HCEC 1CT (cell line): ENCODE results near the gene DPY19L3.
"Not testable (repeated sequence)": the region's sequence is repeated elsewhere in the genome, so short reads cannot be mapped to it uniquely, and the experiment has no call there.

Experiments
- DNase-seq: peaks from one replicate; pipeline ENCODE4 v3.0.0-alpha.2; 2017

The DPY19L3 gene

DNA sequence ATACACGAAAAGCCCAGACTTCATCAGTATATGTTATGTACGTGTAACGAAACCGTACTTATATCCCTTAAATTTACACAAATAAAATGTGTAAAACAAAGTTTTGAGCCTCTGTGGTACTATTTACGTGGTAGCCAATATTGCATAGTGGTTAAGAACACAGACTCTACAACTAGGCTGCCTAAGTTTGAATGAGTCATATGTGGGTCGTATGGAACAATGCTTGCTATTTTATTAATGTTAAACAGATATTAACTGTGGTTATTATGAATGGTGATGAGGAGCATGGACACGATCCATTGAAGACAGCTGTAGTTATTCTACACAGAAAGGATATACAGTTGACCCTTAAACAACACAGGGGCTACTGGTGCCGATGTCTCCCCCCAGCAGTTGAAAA, 42.5 kb downstream of the DPY19L3 start:
- DNase-seq, result no peak

DNA sequence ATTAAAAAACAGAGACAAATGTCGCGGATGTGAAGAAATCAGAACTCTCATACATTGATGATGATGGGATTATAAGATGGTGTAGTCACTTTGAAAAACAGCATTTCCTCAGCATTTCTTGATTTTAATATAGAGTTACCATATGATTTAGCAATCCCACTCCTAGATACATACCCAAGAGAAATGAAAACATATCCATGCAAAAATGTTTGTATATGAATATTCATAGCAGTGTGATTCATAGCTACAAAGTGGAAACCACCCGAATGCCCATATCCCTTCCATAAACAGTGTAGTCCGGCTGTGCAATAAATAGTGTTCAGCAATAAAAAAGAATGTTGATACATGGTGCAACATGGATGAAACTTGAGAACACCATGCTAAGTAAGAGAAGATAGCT, 44.6 kb downstream of the DPY19L3 start:
- peak; percentile 51 for DNase-seq

DNA sequence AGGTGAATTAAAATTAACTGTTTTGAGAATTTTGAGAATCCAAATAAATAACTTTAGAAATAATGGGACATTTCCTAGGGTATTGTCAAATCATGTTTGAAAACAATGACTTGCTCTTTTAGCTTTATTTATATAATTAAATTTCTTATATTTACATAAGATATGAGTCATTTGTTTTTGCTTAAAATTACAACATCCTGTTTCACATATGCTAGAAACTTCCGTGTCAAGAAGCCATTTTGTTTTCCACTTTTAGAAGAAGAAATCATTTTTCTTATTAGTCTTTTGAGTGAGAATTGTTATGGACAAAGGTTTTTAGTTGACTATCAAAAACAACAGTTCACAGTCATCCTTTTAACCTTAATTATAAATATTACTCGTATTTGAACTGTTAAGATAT, 48.2 kb downstream of the DPY19L3 start:
- DNase-seq, result peak; percentile 53

DNA sequence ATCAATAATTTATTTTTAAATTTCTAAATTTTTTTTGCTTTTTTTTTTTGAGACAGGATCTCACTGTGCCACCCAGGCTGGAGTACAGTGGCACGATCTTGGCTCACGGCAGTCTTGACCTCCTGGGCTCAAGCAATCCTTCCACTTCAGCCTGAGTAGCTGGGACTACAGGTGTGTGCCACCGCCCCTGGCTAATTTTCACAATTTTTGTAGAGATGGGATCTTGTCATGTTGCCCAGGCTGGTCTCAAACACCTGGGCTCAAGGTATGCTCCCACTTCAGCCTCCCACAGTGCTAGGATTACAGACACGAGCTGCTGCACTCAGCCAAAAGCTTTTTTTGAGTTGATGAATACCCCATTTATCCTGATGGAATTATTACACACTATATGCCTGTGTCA, 50.8 kb downstream of the DPY19L3 start:
- no peak for DNase-seq

DNA sequence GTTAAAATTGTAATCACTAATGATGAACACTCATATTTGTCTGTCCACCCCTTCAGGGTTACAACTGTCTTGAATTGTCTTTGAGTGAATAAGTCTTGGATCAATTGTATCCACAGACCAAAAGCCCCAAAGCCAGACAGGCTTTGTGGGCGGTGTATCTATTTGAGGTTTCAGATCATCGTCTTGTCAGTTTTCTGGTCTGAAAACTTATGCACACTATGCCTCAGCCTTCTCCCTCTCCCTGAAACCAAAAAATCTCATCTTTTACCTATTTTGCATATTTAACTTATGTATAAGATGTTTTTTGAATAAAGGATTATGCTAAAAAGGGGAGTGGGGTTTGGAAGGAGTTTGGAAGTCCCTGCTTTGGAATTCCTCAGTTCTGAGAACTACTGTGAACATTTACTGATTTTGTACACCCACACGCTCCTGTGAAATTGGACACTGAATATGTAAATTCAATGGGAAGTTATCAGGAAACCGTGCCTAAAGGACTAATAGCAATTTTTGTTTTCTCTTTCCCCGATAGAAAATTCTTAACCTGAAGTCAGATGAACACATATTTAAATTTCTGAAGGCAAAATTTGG, 52.1 kb downstream of the DPY19L3 start:
- no peak for DNase-seq

DNA sequence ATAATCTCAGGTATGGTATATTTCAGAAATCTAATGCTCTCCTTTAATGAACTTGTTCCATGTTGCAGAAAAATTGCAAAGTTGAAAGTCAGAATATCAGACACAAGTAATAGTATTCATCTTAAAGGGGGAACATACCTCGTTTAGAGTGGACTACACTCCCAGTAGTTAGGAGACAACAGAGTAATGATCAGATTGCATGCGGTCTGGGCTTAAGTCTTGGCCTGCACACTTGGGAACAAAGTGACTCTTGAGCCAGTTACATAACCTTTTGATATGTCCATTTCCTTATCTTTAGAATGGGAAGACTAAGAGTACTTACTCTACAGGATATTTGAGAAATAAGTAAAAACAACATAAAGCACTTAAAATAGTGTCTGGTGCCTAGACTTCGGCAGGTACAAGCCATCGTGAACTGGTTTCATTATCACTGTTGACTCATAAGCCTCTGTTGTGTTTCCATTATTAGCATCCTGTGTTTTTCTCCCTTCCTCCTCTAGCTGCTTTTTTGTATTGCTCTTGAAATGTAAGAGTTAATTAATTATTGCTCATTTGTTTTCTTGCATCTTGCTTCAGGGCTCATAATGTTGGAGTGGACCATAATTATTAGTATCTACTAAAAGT, 53.0 kb downstream of the DPY19L3 start:
- DNase-seq, result no peak

DNA sequence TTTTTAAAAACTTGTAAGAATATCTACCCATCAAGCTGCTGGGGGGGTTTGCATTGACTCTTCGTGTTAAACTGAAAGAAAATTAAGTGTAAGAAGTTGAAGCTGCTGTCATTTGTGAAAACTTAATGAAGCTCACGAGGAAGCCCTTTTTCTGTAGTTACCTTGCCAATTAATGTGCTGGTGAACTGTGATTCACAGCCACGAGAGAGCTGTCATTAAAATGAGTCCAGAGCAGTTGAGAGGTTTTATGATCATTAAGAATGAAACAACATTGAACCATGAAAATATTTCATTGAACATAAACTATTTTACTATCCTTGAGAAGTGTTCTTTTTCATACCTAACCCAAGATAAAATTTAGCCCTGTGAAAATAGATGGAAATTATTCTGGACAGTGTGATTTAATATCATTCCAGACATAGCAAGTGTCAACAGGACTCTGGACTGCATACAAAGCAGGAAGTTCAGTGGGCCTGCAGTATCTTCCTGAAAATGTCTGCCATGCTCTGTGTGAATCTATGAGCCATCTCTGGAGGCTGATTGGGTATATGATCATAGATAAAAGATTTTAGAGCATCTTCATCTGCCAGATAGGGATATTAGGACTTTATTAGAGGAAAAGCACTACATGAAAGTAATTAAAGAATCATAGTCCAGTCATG, 53.8 kb downstream of the DPY19L3 start:
- DNase-seq, result no peak

DNA sequence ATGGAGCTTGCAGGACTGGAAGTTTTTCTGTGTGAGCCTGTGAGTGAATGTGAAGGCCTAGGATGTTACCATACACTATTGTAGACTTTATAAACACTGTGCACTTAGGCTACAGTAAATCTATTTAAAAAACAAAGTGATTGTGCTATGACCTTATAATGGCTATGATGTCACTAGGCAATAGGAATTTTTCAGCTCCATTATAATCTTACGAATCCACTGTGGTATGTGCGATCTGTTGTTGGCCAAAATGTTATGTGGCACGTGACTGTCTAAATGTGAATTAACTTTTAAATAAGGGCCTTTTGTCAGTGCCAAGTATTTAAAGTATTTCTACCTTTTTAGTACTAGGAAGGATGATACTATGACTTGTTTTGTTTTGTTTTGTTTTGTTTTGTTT, 54.9 kb downstream of the DPY19L3 start:
- no peak for DNase-seq

DNA sequence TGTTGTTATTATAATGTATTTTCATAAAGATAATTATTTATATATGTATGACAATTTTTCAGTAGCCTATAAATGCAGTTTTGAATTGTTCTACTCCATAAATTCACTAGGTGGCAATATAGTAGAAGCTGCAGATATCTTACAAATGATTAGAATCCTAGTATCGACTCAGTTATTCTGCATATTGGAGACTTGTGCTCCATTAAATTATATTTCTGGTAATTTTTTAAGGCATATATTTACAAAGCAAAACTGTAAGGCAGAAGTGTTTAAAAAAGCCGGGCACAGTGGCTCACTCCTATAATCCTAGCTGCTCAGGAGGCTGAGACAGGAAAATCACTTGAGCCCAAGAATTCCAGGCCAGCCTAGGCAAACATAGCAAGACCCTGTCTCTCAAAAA, 58.7 kb downstream of the DPY19L3 start:
- DNase-seq, result peak; percentile 38

DNA sequence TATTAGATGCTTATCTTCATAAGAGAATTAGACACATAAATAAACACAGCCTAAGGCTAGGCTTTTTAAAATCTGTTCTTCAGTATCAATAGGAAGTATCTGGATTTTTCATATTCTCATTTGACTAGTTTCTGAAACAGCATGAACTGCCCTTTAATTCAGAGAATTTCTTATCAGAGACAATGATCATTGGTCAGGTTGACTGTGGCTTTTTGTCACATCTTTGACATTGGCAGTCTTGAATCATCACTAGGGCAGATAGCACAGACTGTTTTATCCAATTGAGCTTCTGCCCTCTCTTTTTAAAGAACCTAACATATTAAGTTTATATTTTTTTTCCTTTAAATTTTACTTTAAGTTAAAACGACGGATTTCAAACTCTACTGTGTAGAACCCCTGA, 59.6 kb downstream of the DPY19L3 start:
- DNase-seq, result no peak

DNA sequence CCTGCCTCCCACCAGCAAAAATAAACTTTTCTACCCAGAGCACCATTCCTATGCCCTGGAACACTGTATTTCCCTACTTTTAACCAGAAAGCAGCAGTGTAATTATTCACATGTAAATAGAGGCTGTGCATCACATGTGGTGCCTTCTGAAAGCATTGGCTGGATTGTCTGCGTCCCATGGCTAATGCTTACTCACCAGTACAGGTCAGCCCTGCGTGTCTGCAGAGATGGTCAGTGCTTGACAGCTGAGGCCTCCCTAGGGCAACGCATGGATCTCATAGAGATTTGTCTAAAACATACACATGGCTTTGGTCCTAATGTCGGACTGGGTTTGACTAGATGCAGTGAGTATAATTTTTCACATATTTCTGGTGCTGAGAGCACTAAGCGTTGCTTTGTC, 64.2 kb downstream of the DPY19L3 start:
- DNase-seq, result peak; percentile 70

DNA sequence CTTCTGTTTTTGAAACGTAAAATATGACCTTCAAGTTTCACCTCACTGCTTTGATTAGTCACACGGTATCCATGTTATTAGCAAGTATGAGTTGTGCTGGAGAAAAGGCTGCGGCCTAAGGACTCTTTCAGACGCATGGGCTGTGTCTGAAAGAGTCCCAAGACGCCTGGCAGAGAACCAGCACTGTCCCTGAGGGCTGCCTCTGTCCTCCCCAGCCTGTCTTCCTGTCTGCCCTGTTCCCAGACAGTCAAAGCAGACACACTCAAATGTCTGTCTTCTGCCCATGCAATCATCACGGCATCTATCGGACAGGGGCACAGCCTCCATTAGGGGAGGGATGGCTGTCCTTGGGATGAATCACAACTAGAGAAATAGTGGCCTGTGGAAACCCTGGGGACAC, 65.5 kb downstream of the DPY19L3 start:
- DNase-seq, result no peak

DNA sequence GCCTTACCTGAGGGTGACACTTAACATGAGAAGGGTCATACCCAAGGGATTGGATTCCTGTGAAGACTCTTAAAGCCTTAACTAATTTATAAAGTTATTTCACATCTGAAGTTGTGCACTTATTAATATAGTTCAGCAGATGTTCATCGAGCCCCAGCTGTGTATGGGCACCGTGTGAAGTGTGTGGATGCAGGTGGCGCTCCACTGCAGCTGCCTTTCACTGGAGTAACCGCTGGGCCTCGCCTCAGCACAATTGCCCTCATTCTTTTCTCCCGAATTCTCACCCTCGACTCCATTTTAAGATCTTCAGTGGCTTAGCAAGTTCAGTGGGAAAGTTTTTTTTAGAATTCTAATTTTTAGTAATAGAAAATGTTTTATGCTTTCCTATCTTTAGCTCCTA, 66.2 kb downstream of the DPY19L3 start:
- no peak for DNase-seq

DNA sequence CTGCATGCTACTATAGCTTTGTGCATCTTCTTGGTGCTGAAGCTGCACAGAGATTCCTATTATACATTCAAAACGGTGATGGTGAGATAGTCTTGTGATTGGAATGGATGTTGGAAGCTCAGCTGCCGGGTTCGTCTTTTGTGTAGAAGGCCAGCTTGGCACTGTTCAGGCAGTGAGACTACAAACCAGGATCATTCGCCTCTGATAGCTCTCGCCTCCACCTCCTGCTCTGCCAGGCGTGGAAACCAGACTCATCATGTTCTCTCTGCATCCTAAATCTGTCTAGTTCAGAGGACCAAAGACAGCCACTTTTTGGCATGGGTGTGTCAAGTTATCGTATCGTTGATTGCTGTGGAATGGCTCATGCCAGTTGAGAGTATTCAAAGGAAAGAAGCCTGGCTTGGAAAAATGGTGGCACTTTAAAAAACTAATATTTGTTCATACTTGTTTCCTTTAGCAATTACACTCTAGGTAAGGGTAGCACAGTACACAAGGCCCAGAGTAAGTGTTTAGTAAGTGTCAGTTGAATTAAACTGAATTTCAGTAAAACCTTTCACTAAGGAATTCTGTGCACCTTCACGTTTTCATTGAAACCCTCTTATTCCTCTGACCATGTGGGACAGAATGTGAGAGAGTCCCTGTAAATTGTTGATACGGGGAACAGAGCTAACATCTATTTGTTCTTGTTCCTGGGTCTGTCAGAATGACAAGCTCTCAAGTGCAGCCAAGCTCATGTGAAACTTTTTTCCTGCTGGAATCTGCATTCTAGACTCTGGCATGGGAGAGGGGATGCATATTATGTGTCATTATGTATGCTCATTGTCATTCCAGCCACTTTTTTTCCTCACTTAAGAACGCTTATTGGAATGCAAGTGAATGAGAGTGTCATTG, 69.8 kb downstream of the DPY19L3 start:
- DNase-seq, result no peak

DNA sequence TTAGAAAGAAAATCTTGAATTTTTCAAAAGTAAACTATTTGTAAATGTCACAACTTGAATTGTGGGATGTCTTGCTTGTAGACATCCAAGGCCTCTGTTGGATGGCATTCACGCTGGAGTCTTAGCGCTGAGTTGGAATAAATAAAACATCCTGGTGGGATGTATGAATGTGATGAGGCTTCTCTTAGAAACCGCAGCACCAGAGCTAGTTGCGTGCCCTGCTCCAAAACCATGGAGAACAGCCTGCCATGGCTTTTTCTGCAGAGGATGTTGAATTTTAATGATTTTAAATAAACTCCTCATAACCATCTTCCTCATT, 70.4 kb downstream of the DPY19L3 start:
- no peak for DNase-seq

DNA sequence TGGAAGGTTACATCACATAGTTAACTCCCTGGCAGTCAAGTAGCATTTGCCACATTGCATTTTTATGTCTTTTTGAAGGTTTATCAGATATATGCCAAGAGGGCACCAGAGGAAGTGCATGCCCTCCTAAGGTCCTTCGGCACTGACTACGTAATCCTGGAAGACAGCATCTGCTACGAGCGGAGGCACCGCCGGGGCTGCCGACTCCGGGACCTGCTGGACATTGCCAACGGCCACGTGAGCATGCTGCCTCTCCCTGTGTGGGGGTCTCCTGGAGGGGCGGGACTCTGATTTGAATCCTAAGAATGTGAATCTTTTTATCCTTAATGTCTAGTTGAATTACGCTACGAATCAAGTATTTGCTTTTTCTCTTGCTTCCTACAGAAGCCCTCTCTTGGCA, 74.8 kb downstream of the DPY19L3 start:
- DNase-seq, result no peak

DNA sequence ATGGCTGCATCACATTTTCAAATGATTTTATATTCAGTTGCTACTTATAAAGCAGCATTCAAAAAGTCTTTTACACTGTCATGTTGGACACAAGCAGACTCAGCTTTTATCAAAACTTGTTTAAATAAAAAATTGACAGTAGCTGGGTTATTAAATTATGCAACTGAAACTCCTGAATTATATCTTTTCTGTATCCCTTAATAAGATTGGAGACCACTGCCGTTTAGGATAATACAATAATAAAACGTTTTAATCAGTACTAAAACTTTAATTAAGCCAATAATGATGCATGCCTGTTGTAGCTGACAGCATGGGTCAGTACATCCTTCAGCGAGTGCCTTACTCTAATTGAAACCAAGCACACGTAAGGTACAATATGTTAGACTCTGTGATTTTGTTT, 78.0 kb downstream of the DPY19L3 start:
- DNase-seq, result no peak

DNA sequence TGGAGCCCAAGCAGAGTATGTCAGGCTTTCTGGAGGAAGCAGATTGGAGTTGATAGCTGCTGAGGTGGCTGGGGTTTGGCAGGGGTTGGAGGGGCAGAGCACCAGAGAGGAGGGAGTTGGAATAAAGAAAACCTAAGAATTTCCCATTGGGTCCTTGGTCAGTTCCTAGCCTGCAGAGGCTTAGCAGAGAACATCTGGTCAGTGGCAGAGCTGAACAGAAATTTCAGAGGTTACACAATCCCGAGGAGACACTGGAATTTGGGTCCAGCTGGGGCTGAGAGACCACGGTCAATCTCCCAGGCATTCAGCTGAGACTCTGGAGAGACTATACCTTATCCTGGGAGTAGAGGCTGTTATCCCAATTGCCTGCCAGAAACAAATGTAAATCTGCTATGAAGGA, 84.4 kb downstream of the DPY19L3 start:
- DNase-seq, result peak; percentile 9

DNA sequence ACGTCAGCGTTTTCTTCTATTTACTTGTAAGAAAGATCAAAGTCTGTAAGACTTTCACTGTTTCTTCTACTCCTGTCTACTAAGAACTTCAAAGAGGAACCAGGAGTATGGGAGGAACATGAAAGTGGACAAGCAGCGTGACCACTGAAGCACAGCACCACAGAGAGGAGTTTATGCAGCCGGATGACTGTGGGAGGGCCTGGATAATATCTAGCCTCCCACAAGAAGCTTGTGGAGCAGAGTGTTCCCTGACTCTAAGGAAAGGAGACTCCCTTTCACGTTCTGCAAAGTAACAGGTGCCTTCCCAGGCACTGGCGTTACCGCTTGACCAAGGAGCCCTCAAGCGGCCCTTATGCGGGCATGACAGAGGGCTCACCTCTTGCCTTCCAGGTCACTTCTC, 91.8 kb downstream of the DPY19L3 start:
- no peak for DNase-seq

DNA sequence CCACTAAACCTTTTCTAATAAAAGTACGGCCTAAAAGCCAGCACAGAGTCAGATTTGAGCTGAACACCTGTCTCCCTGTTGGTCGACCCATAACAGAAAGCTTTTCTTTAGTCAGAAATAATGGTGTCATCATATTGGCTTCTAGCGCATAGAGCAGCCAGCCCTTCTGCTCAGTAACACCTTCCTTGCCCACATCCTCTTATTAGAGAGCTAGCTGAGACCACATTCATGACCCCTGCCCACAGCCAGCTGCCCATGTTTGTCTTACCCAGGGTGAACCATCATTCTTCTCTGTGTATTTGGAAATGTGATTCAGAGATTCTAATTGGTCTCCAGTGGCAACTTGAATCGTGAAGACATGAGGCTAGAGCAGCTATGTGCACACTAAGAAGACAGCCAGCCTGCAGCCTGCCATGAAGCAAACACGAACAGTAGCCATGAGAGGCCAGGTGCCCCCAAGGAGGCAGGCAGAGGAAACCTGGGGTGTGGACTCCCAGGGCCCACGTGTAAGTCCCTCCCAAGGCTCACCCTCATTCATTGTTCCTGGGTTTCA, 93.2 kb downstream of the DPY19L3 start:
- no peak for DNase-seq

DNA sequence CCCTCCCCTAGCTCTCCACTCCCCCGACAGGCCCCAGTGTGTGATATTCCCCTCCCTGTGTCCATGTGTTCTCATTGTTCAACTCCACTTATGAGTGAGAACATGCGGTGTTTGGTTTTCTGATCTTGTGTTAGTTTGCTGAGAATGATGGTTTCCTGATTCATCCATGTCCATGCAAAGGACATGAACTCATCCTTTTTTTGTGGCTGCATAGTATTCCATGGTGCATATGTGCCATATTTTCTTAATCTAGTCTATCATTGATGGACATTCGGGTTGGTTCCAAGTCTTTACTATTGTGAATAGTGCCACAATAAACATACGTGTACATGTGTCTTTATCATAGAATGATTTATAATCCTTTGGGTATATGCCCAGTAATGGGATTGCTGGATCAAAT, 106.9 kb downstream of the DPY19L3 start:
- DNase-seq, result not testable (repeated sequence)

DNA sequence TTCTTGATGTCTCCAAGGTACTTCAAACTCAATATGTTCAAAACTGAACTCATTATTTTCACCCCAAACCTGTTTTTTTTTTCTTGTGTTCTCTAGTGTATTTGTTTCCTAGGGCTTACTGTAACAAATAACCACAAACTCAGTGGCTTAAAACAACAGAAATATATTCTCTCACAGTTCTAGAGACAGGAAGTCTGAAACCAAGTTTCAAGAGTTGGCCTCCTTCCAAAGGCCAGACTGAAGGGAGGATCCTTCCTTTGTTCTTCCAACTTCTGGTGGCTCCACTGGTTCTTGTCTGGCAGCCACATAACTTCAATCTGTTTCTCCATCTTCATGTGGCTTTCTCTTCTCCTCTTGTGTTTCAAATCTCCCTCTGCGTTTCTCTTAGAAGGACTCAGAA, 113.5 kb downstream of the DPY19L3 start:
- no peak for DNase-seq

DNA sequence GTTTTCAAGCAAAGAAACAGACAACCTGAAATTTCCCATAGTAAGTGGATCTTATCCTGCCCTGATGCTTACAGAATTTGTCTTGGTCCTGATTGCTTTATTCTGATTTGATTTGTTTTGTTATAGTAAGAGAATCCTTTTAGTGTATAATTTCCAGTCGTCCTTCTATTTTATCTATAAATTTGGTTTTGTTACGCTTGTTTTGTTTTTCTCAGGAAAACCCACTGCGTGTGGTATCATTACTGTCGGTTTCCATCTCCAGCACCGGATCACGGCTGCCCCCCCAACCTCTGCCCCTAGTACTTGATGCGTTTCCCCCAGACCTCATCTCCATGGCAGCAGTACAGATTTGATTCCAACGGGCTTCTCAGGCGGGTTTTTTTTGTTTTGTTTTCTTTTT, 117.4 kb downstream of the DPY19L3 start:
- DNase-seq, result no peak

DNA sequence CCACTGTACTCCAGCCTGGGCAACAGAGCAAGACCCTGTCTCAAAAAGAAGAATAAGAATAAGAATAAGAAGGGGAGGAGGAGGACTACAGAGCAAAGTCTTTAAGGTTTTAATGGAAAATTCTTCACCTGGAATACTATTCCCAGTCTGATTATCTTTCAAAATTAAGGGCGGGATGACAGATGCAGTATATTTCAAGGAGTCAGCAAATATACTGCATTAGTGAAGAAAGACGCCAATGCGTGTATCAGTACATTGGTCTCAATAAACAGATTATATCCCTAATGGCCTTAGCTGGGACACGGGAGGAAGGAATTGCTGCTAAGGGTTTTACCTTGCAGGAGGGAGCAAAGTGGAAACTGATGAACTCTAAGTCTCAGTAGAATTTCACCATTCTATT, 121.3 kb downstream of the DPY19L3 start:
- no peak for DNase-seq
